Activated T-cell treated with anti-CD3 and anti-CD28 coated beads, Interleukin-2, amount 50 U/mL, for 72 hours (primary cell): ENCODE results near the gene FCHSD2. TPM values are rescaled to one million over a fixed set of nuclear protein-coding genes. Genes with fewer than 3 reads are reported as not detected.
"Not testable (repeated sequence)": the region's sequence is repeated elsewhere in the genome, so short reads cannot be mapped to it uniquely, and the experiment has no call there.

Experiments used
- ATAC-seq, 2 donors: fragments of 150-1000 bp; cut with Tn5 transposase; replicated peaks in 1 of 2; 2 replicates each; pipeline ENCODE4 v1.10.0; 2021; ENCODE audit warnings: moderate library complexity in 2 of 2, mild to moderate bottlenecking in 1 of 2
- DNase-seq, 2 donors: peaks; one replicate each; pipeline ENCODE4 v3.0.0; 2021 to 2022; ENCODE audit warnings: mixed read lengths in 1 of 2
- H3K27ac Mint-ChIP-seq: one replicate; pipeline ENCODE4 v1.8.0; 2022; ENCODE audit warnings: mild to moderate bottlenecking, moderate library complexity, mixed read lengths
- H3K27me3 Mint-ChIP-seq: one replicate; pipeline ENCODE4 v1.8.0; 2022; ENCODE audit warnings: low read depth, mixed read lengths
- H3K36me3 Mint-ChIP-seq, 2 donors: one replicate each; pipeline ENCODE4 v1.8.0; 2022; ENCODE audit warnings: mixed read lengths in 2 of 2, mild to moderate bottlenecking in 1 of 2; ENCODE audit not compliant: insufficient read depth in 2 of 2
- H3K4me1 Mint-ChIP-seq: one replicate; pipeline ENCODE4 v1.8.0; 2022; ENCODE audit warnings: low read depth, mixed read lengths
- H3K4me3 Mint-ChIP-seq, 2 donors: one replicate each; pipeline ENCODE4 v1.8.0; 2022; ENCODE audit warnings: mild to moderate bottlenecking in 2 of 2, mixed read lengths in 2 of 2, moderate library complexity in 2 of 2
- H3K9me3 Mint-ChIP-seq, 2 donors: one replicate each; pipeline ENCODE4 v1.8.0; 2022; ENCODE audit warnings: mixed read lengths in 2 of 2
- total RNA-seq, 2 donors: library from RNA; stranded (reverse); gene quantifications; one replicate each; pipeline ENCODE4 v1.2.3, GENCODE V29; 2022

Gene FCHSD2
- total RNA-seq, 2 donors from 2014 or later, result 38.3 to 47.1 TPM

GRCh38 chr11:72909558-72910388, 232.3 kb downstream of the FCHSD2 start:
- not testable (repeated sequence) for H3K4me1 Mint-ChIP-seq, DNase-seq, ATAC-seq, H3K27me3 Mint-ChIP-seq, H3K27ac Mint-ChIP-seq, H3K4me3 Mint-ChIP-seq
- Mint-ChIP-seq H3K36me3 (peaks cover 11 to 44% of the 10 kb centered on the region in 2 donors), H3K9me3 (peaks cover 14 to 20% of the 10 kb centered on the region in 2 donors)

GRCh38 chr11:72908032-72908676, 234.0 kb downstream of the FCHSD2 start:
- no peaks in the 10 kb centered on the region for H3K27me3 Mint-ChIP-seq

GRCh38 chr11:72904016-72904415, 238.1 kb downstream of the FCHSD2 start:
- Mint-ChIP-seq H3K4me3 (no peak overlapping the region), H3K4me1 (no peaks in the 10 kb centered on the region), H3K27ac (no peak overlapping the region), H3K36me3 (peaks cover 5 to 18% of the 10 kb centered on the region in 2 donors), H3K27me3 (no peaks in the 10 kb centered on the region), H3K9me3 (peaks cover 7 to 12% of the 10 kb centered on the region in 2 donors)
- ATAC-seq (no peak), DNase-seq (no peak)

More at GRCh38 chr11:72908032-72908676, 234.0 kb downstream of the FCHSD2 start:
- no peak overlapping the region for H3K27ac Mint-ChIP-seq
- H3K36me3 Mint-ChIP-seq, result peaks cover 11 to 35% of the 10 kb centered on the region in 2 donors
- H3K4me1 Mint-ChIP-seq, result no peaks in the 10 kb centered on the region
- ATAC-seq (no peak), DNase-seq (no peak)
- H3K4me3 Mint-ChIP-seq, result no peak overlapping the region
- H3K9me3 Mint-ChIP-seq, result peaks cover 14 to 20% of the 10 kb centered on the region in 2 donors

GRCh38 chr11:72901374-72901773, 240.7 kb downstream of the FCHSD2 start:
- DNase-seq, result no peak

GRCh38 chr11:72900013-72900412, 242.1 kb downstream of the FCHSD2 start:
- Mint-ChIP-seq H3K27ac (no peak overlapping the region), H3K9me3 (no peaks in the 10 kb centered on the region), H3K36me3 (peaks cover 0 to 3% of the 10 kb centered on the region in 2 donors), H3K4me1 (no peaks in the 10 kb centered on the region), H3K27me3 (no peaks in the 10 kb centered on the region), H3K4me3 (no peak overlapping the region)
- no peak for DNase-seq
- no peak for ATAC-seq

More at GRCh38 chr11:72901374-72901773, 240.7 kb downstream of the FCHSD2 start:
- ATAC-seq, result no peak
- peaks cover 0 to 4% of the 10 kb centered on the region in 2 donors for H3K36me3 Mint-ChIP-seq
- peaks cover 0 to 2% of the 10 kb centered on the region in 2 donors for H3K9me3 Mint-ChIP-seq
- H3K27me3 Mint-ChIP-seq, result no peaks in the 10 kb centered on the region
- no peak overlapping the region for H3K27ac Mint-ChIP-seq
- H3K4me3 Mint-ChIP-seq, result no peak overlapping the region
- no peaks in the 10 kb centered on the region for H3K4me1 Mint-ChIP-seq

GRCh38 chr11:72899238-72899637, 242.9 kb downstream of the FCHSD2 start:
- no peaks in the 10 kb centered on the region for H3K9me3 Mint-ChIP-seq
- H3K27me3 Mint-ChIP-seq, result no peaks in the 10 kb centered on the region
- no peak overlapping the region for H3K4me3 Mint-ChIP-seq
- DNase-seq (no peak), ATAC-seq (no peak)
- H3K36me3 Mint-ChIP-seq, result peaks cover 0 to 3% of the 10 kb centered on the region in 2 donors
- H3K4me1 Mint-ChIP-seq, result no peaks in the 10 kb centered on the region
- H3K27ac Mint-ChIP-seq, result no peak overlapping the region

GRCh38 chr11:72897506-72897905, 244.6 kb downstream of the FCHSD2 start:
- H3K27me3 Mint-ChIP-seq, result no peaks in the 10 kb centered on the region
- no peak overlapping the region for H3K4me3 Mint-ChIP-seq
- no peak overlapping the region for H3K27ac Mint-ChIP-seq
- ATAC-seq (peak in 1 of 2 donors; percentile 30), DNase-seq (no peak)
- no peaks in the 10 kb centered on the region for H3K4me1 Mint-ChIP-seq
- no peaks in the 10 kb centered on the region for H3K9me3 Mint-ChIP-seq
- peaks cover 0 to 3% of the 10 kb centered on the region in 2 donors for H3K36me3 Mint-ChIP-seq

GRCh38 chr11:72896431-72896830, 245.7 kb downstream of the FCHSD2 start:
- Mint-ChIP-seq H3K9me3 (no peaks in the 10 kb centered on the region), H3K36me3 (peaks cover 0 to 3% of the 10 kb centered on the region in 2 donors), H3K27me3 (no peaks in the 10 kb centered on the region), H3K27ac (no peak overlapping the region), H3K4me3 (no peak overlapping the region), H3K4me1 (no peaks in the 10 kb centered on the region)
- no peak for DNase-seq
- ATAC-seq, result no peak

- H3K36me3 Mint-ChIP-seq, result no peaks in the 10 kb centered on the region
- H3K4me1 Mint-ChIP-seq, result no peaks in the 10 kb centered on the region
- H3K4me3 Mint-ChIP-seq, result no peak overlapping the region
- ATAC-seq (no peak), DNase-seq (no peak)
- no peak overlapping the region for H3K27ac Mint-ChIP-seq
- H3K27me3 Mint-ChIP-seq, result no peaks in the 10 kb centered on the region
- H3K9me3 Mint-ChIP-seq, result no peaks in the 10 kb centered on the region
These were observed 251.2 kb downstream of the FCHSD2 start for GRCh38 chr11:72890881-72891280.

GRCh38 chr11:72886619-72887018, 255.5 kb downstream of the FCHSD2 start:
- no peaks in the 10 kb centered on the region for H3K9me3 Mint-ChIP-seq
- ATAC-seq, result no peak
- H3K36me3 Mint-ChIP-seq, result peaks cover 0 to 2% of the 10 kb centered on the region in 2 donors
- H3K4me3 Mint-ChIP-seq, result no peak overlapping the region
- H3K27me3 Mint-ChIP-seq, result no peaks in the 10 kb centered on the region
- no peak overlapping the region for H3K27ac Mint-ChIP-seq
- DNase-seq, result no peak
- H3K4me1 Mint-ChIP-seq, result no peaks in the 10 kb centered on the region

GRCh38 chr11:72885749-72886609, 256.1 kb downstream of the FCHSD2 start:
- no peaks in the 10 kb centered on the region for H3K27me3 Mint-ChIP-seq
- no peaks in the 10 kb centered on the region for H3K9me3 Mint-ChIP-seq
- H3K36me3 Mint-ChIP-seq, result peaks cover 0 to 5% of the 10 kb centered on the region in 2 donors
- no peak overlapping the region for H3K4me3 Mint-ChIP-seq
- ATAC-seq (peak in 1 of 2 donors; percentile 23), DNase-seq (no peak)
- H3K4me1 Mint-ChIP-seq, result no peaks in the 10 kb centered on the region
- H3K27ac Mint-ChIP-seq, result no peak overlapping the region

GRCh38 chr11:72876147-72876546, 266.0 kb downstream of the FCHSD2 start:
- Mint-ChIP-seq H3K9me3 (no peaks in the 10 kb centered on the region), H3K4me1 (peaks cover 8% of the 10 kb centered on the region), H3K27ac (no peak overlapping the region), H3K27me3 (no peaks in the 10 kb centered on the region), H3K4me3 (no peak overlapping the region), H3K36me3 (peaks cover 0 to 13% of the 10 kb centered on the region in 2 donors)
- ATAC-seq (no peak), DNase-seq (no peak)

- Mint-ChIP-seq H3K36me3 (peaks cover 0 to 9% of the 10 kb centered on the region in 2 donors), H3K27ac (no peak overlapping the region), H3K4me1 (peaks cover 8% of the 10 kb centered on the region), H3K27me3 (no peaks in the 10 kb centered on the region), H3K4me3 (no peak overlapping the region), H3K9me3 (no peaks in the 10 kb centered on the region)
- DNase-seq, result no peak
- ATAC-seq, result no peak
These were observed 266.4 kb downstream of the FCHSD2 start for GRCh38 chr11:72875736-72876135.
